Endothelial cell (in vitro differentiated cells): ENCODE data around the gene XRCC5. TPM values are rescaled to one million over a fixed set of nuclear protein-coding genes. Genes with fewer than 3 reads are reported as not detected.

Source experiments
- DNase-seq: peaks from one replicate; pipeline ENCODE4 v3.0.0; 2021; ENCODE audit warnings: low spot score
- H3K27ac Mint-ChIP-seq: one replicate; pipeline ENCODE4 v1.8.0; 2021; ENCODE audit warnings: mixed read lengths, inconsistent platforms; ENCODE audit not compliant: unreplicated experiment
- H3K27me3 Mint-ChIP-seq: one replicate; pipeline ENCODE4 v1.8.0; 2021; ENCODE audit warnings: mild to moderate bottlenecking, moderate library complexity, mixed read lengths, inconsistent platforms; ENCODE audit not compliant: unreplicated experiment
- H3K36me3 Mint-ChIP-seq: one replicate; pipeline ENCODE4 v1.8.0; 2021; ENCODE audit warnings: mild to moderate bottlenecking, low read depth, mixed read lengths, inconsistent platforms; ENCODE audit not compliant: unreplicated experiment
- H3K4me1 Mint-ChIP-seq: one replicate; pipeline ENCODE4 v1.8.0; 2021; ENCODE audit warnings: mild to moderate bottlenecking, mixed read lengths, inconsistent platforms; ENCODE audit not compliant: unreplicated experiment
- H3K4me3 Mint-ChIP-seq: one replicate; pipeline ENCODE4 v1.8.0; 2021; ENCODE audit warnings: mild to moderate bottlenecking, mixed read lengths, inconsistent platforms; ENCODE audit not compliant: unreplicated experiment
- H3K9me3 Mint-ChIP-seq: one replicate; pipeline ENCODE4 v1.8.0; 2021; ENCODE audit warnings: mixed read lengths, inconsistent platforms; ENCODE audit not compliant: unreplicated experiment
- total RNA-seq: library from RNA; stranded (reverse); fragmentation: NEBNext Ultra II Directional; extraction: Animal tissue kit (Norgen Biotek cat#: 25700); gene quantifications from one replicate; pipeline ENCODE4 v1.2.1, GENCODE V29; 2021; ENCODE audit not compliant: unreplicated experiment
- TF ChIP-seq, protein P1 (sequence below): fragments of 200-600 bp; sonication (generic); IDR thresholded peaks from one replicate; pipeline ENCODE4 v1.5.0; 2021; ENCODE audit warnings: antibody characterized with exemption; ENCODE audit not compliant: unreplicated experiment

Gene XRCC5
- total RNA-seq, 1 donor from 2014 or later = 365 TPM

DNA sequence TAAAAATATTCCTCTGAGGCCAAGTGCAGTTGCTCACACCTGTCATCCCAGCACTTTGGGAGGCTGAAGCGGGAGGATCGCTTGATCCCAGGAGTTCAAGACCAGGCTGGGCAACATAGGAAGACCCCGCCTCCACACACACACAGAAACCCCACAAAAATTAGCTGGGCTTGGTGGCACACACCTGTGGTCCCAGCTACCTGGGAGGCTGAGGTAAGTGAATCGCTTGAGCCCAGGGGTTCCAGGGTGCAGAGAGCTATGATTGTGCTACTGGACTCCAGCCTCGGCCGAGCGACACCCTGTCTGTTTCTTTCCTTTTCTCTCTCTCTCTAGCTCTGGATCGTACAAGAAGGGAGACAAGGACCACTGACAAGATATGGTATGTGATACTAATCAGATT lies 1.8 kb upstream of the XRCC5 start:
- Mint-ChIP-seq H3K27ac (no peak overlapping the region), H3K9me3 (no peaks in the 10 kb centered on the region), H3K4me3 (no peak overlapping the region), H3K4me1 (peaks cover 32% of the 10 kb centered on the region), H3K27me3 (peaks cover 6% of the 10 kb centered on the region), H3K36me3 (peaks cover 23% of the 10 kb centered on the region)
- DNase-seq = no peak
- TF ChIP-seq, protein P1, sequence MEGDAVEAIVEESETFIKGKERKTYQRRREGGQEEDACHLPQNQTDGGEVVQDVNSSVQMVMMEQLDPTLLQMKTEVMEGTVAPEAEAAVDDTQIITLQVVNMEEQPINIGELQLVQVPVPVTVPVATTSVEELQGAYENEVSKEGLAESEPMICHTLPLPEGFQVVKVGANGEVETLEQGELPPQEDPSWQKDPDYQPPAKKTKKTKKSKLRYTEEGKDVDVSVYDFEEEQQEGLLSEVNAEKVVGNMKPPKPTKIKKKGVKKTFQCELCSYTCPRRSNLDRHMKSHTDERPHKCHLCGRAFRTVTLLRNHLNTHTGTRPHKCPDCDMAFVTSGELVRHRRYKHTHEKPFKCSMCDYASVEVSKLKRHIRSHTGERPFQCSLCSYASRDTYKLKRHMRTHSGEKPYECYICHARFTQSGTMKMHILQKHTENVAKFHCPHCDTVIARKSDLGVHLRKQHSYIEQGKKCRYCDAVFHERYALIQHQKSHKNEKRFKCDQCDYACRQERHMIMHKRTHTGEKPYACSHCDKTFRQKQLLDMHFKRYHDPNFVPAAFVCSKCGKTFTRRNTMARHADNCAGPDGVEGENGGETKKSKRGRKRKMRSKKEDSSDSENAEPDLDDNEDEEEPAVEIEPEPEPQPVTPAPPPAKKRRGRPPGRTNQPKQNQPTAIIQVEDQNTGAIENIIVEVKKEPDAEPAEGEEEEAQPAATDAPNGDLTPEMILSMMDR = no peak

DNA sequence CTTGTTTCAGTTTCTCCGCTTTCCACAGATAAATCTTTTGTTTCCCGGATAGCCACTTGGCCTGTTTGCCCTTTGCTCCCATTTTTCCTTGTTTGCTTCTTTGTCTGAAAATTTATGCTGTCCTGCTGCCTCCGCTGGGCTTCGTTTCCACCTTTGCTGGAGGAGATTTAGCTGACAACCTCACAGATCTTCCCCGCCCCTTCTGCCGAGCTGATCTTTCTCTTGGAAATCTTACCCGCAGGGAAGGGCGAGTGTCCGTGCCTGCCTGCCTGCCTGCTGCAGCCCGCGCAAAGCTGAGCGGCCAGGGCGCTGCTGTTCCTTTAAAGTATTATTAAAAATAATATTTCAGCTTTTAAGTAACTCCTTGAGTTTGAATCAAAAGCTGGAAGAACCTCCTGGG lies 1.4 kb upstream of the XRCC5 start:
- H3K36me3 Mint-ChIP-seq = peaks cover 28% of the 10 kb centered on the region
- no peaks in the 10 kb centered on the region for H3K9me3 Mint-ChIP-seq
- H3K27ac Mint-ChIP-seq = peak overlapping the region; percentile 61
- TF ChIP-seq, protein P1 = no peak
- H3K4me3 Mint-ChIP-seq = peak overlapping the region; percentile 59
- H3K27me3 Mint-ChIP-seq = peaks cover 6% of the 10 kb centered on the region
- peak; percentile 10 for DNase-seq
- peaks cover 32% of the 10 kb centered on the region for H3K4me1 Mint-ChIP-seq

GRCh38 chr2:216108310-216108966 lies 710 bp upstream of the XRCC5 start:
- H3K9me3 Mint-ChIP-seq = no peaks in the 10 kb centered on the region
- peaks cover 6% of the 10 kb centered on the region for H3K27me3 Mint-ChIP-seq
- peaks cover 35% of the 10 kb centered on the region for H3K36me3 Mint-ChIP-seq
- H3K4me3 Mint-ChIP-seq = peak overlapping the region; percentile 100
- H3K4me1 Mint-ChIP-seq = peaks cover 32% of the 10 kb centered on the region
- TF ChIP-seq, protein P1 = no peak
- no peak for DNase-seq
- H3K27ac Mint-ChIP-seq = peak overlapping the region; percentile 100

DNA sequence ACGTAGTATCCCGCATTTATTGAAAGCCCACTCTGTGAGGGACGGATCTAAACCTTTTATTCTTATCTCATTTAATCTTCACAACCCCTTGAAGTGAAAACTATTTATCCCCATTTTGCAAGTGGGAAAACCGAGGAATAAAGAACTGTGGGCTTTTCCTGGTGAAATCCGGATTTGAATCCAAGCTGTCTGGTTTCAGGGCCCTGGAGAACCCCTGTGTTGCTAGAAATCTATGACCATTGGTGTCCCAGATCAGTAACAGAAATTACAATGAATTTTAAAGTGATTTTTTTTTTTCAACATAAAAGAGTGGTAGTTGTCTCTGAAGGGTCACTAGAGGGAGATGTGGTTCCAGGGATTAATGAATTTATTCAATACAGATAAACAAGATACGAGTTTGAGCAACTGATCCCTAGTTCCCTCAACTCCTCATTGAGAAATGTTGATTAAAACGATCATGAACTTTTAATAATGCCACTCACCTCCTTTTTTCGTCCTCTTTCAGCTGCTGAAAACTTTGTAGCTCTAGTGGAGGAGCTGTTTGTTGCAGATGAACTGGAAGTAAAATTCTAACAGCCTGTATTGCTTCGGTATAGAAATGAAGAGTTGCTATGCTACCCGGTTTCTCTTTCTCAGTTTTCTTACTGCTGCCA lies 940 bp downstream of the XRCC5 start:
- Mint-ChIP-seq H3K27ac (peak overlapping the region; percentile 100), H3K9me3 (no peaks in the 10 kb centered on the region), H3K4me1 (peaks cover 40% of the 10 kb centered on the region), H3K27me3 (peaks cover 10% of the 10 kb centered on the region), H3K4me3 (peak overlapping the region; percentile 100), H3K36me3 (peaks cover 48% of the 10 kb centered on the region)
- no peak for DNase-seq
- TF ChIP-seq, protein P1 = peak; percentile 34

GRCh38 chr2:216110620-216111019 lies 1.5 kb downstream of the XRCC5 start:
- peak overlapping the region; percentile 100 for H3K4me3 Mint-ChIP-seq
- TF ChIP-seq, protein P1 = no peak
- H3K27me3 Mint-ChIP-seq = peaks cover 11% of the 10 kb centered on the region
- H3K27ac Mint-ChIP-seq = peak overlapping the region; percentile 100
- H3K4me1 Mint-ChIP-seq = peaks cover 44% of the 10 kb centered on the region
- H3K36me3 Mint-ChIP-seq = peaks cover 50% of the 10 kb centered on the region
- H3K9me3 Mint-ChIP-seq = no peaks in the 10 kb centered on the region
- DNase-seq = no peak
